22Rv1 (cell line): Measurements from ENCODE around the gene CROCC.

Source experiments
- ZFX ChIP-seq: fragments of 450-650 bp; IDR thresholded peaks from 2 replicates; pipeline ENCODE4 v1.6.1; 2017; ENCODE audit warnings: antibody characterized with exemption, borderline replicate concordance
- TF ChIP-seq, protein P1 (sequence below): fragments of 450-650 bp; IDR thresholded peaks from 2 replicates; pipeline ENCODE4 v1.5.1; 2017; ENCODE audit warnings: mild to moderate bottlenecking

DNA sequence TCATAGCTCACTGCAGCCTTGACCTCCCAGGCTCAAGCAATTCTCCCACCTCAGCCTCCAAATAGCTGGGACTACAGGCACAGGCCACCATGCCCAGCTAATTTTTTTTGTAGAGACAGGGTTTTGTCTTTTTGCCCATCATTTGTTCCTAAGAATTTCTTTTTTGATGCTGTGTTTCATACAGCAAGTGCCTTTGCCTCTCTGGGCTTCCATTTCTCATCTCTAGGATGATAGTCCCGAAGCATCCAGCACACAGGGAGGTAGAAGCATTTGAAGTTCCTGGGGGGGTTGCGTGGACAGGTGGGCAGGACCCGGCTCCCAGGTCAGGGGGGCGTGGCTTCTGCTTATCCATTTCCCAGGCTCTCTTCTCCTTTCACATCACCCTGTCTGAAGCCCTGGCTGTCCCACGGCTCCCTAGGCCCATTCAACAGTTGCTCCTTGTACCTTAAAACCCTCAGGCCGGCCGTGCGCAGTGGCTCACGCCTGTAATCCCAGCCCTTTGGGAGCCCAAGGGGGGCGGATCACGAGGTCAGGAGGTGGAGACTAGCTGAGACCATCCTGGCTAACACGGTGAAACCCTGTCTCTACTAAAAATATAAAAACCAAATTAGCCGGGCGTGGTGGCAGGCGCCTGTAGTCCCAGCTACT lies 86.6 kb downstream of the CROCC start:
- TF ChIP-seq ZFX: no peak
- TF ChIP-seq, protein P1, sequence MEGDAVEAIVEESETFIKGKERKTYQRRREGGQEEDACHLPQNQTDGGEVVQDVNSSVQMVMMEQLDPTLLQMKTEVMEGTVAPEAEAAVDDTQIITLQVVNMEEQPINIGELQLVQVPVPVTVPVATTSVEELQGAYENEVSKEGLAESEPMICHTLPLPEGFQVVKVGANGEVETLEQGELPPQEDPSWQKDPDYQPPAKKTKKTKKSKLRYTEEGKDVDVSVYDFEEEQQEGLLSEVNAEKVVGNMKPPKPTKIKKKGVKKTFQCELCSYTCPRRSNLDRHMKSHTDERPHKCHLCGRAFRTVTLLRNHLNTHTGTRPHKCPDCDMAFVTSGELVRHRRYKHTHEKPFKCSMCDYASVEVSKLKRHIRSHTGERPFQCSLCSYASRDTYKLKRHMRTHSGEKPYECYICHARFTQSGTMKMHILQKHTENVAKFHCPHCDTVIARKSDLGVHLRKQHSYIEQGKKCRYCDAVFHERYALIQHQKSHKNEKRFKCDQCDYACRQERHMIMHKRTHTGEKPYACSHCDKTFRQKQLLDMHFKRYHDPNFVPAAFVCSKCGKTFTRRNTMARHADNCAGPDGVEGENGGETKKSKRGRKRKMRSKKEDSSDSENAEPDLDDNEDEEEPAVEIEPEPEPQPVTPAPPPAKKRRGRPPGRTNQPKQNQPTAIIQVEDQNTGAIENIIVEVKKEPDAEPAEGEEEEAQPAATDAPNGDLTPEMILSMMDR: no peak
